Endodermal cell (in vitro differentiated cells): Measurements from ENCODE around the gene SPRING1. TPM values are rescaled to one million over a fixed set of nuclear protein-coding genes. Genes with fewer than 3 reads are reported as not detected.

ENCODE experiments used
- DNase-seq: peaks from one replicate; pipeline ENCODE4 v3.0.0-alpha.2; 2017
- H3K27ac ChIP-seq: 2 replicates; pipeline ENCODE4 v1.5.1; 2013; ENCODE audit warnings: mild to moderate bottlenecking, low read depth, low read length, moderate library complexity
- H3K27me3 ChIP-seq: 2 replicates; pipeline ENCODE4 v1.6.1; 2013; ENCODE audit warnings: mild to moderate bottlenecking, low read length, moderate library complexity; ENCODE audit not compliant: insufficient read depth, control insufficient read depth, poor library complexity, severe bottlenecking
- H3K36me3 ChIP-seq: 2 replicates; pipeline ENCODE4 v1.7.0; 2013; ENCODE audit warnings: mild to moderate bottlenecking, low read length, moderate library complexity; ENCODE audit not compliant: control insufficient read depth, insufficient read depth
- H3K4me1 ChIP-seq: one replicate; pipeline ENCODE4 v1.7.0; 2013; ENCODE audit warnings: low read length; ENCODE audit not compliant: control insufficient read depth, insufficient read depth
- H3K4me3 ChIP-seq: 2 replicates; pipeline ENCODE4 v1.5.1; 2013; ENCODE audit warnings: mild to moderate bottlenecking, low read length, moderate library complexity
- H3K9ac ChIP-seq: 2 replicates; pipeline ENCODE4 v1.6.1; 2013; ENCODE audit warnings: mild to moderate bottlenecking, low read length, moderate library complexity; ENCODE audit not compliant: poor library complexity, severe bottlenecking; ENCODE audit errors: extremely low read depth
- H3K9me3 ChIP-seq: 2 replicates; pipeline ENCODE4 v1.6.1; 2013; ENCODE audit warnings: mild to moderate bottlenecking, low read length, moderate library complexity; ENCODE audit not compliant: control insufficient read depth
- H3K27ac Mint-ChIP-seq: 2 replicates; pipeline ENCODE4 v1.8.0; 2020; ENCODE audit warnings: mixed read lengths
- H3K27me3 Mint-ChIP-seq: 2 replicates; pipeline ENCODE4 v1.8.0; 2021; ENCODE audit warnings: mild to moderate bottlenecking, mixed read lengths; ENCODE audit not compliant: insufficient read depth
- H3K36me3 Mint-ChIP-seq: 2 replicates; pipeline ENCODE4 v1.8.0; 2020; ENCODE audit warnings: low read depth, mixed read lengths
- H3K4me1 Mint-ChIP-seq: 2 replicates; pipeline ENCODE4 v1.8.0; 2020; ENCODE audit warnings: mixed read lengths
- H3K4me3 Mint-ChIP-seq: 2 replicates; pipeline ENCODE4 v1.8.0; 2020; ENCODE audit warnings: mild to moderate bottlenecking, moderate library complexity, mixed read lengths
- H3K9me3 Mint-ChIP-seq: 2 replicates; pipeline ENCODE4 v1.8.0; 2020; ENCODE audit warnings: mild to moderate bottlenecking, mixed read lengths
- CTCF ChIP-seq: fragments of 200-600 bp; sonication (generic); conservative IDR thresholded peaks from 2 replicates; pipeline ENCODE4 v1.5.0; 2021; ENCODE audit warnings: antibody characterized with exemption, mild to moderate bottlenecking
- WGBS, 2 experiments: methylation state at CpG; one replicate each; pipeline versions ENCODE4 v1.1.5 to v1.1.7; 2013; ENCODE audit warnings: missing lambda C conversion rate in 2 of 2, mixed read lengths in 1 of 2; ENCODE audit not compliant: insufficient coverage in 1 of 2, insufficient read length in 1 of 2; 5-methylcytosine and 5-hydroxymethylcytosine counted together
- total RNA-seq, 2 donors: library from RNA; stranded (reverse); fragmentation: NEBNext Ultra II Directional in 1 of 2; extraction: Animal tissue kit (Norgen Biotek cat#: 25700) in 1 of 2; gene quantifications; 2 replicates in 1 of 2; 3 replicates in 1 of 2; pipeline ENCODE4 v1.2.1, GENCODE V29; 2021

Gene SPRING1
- total RNA-seq, 2 donors from 2014 or later: 81.7 to 108 TPM

DNA sequence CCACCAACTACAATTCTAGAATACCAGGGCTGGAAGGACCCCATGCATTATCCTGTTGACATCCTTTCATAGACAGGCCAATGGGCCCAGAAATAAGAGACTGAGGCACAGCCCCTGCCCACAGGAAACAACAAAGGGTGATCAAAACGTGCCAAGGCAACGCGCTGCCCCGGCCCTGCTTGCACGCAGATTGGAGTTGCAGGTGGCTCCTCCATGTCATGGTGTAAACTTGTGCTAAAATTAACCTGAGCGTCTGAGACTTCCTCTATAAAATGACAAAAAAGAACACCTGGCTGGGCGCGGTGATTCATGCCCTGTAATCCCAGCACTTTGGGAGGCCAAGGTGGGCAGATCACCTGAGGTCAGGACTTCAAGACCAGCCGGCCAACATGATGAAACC lies 30.1 kb downstream of the SPRING1 start:
- Histone ChIP-seq H3K9ac (no peak overlapping the region), H3K27me3 (peaks cover 11% of the 10 kb centered on the region), H3K4me3 (no peak overlapping the region), H3K36me3 (peaks cover 9% of the 10 kb centered on the region), H3K4me1 (no peaks in the 10 kb centered on the region), H3K27ac (no peak overlapping the region), H3K9me3 (no peaks in the 10 kb centered on the region)
- WGBS, 2 experiments: 88 to 92% methylated on average over 9 of the region's 9 CpGs
- Mint-ChIP-seq H3K27ac (no peak overlapping the region), H3K27me3 (peaks cover 6% of the 10 kb centered on the region), H3K36me3 (peaks cover 9% of the 10 kb centered on the region), H3K9me3 (no peaks in the 10 kb centered on the region), H3K4me3 (no peak overlapping the region), H3K4me1 (peaks cover 4% of the 10 kb centered on the region)
- no peak for TF ChIP-seq CTCF
- no peak for DNase-seq

DNA sequence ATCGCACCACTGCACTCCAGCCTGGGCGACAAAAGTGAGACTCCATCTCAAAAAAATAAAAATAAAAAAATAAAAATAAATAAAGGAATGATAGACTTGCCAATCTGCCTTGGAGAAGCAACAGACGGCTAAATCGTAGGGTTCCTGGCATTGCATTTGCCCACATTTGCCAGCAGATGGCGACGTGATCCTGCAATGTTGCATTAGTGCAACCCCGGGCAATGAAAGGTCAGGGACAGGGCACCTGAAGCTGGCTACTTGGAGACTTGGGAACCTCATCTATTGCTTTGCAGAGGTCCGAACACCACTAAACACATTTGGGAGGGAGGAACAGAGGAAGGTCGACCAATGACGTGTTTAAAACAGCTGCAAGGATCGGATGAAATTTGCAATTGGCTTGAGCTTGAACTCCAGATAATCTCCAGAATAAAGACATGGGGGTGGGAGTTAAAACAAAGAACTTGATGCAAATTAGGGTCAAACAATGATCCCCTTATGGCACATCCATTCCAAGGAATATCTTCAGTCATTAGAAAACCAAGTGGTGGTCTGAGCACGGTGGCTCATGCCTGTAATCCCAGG lies 34.6 kb downstream of the SPRING1 start:
- peaks cover 3% of the 10 kb centered on the region for H3K9me3 Mint-ChIP-seq
- 12 to 23% methylated on average over 9 to 11 of the region's 12 CpGs for WGBS, 2 experiments
- no peaks in the 10 kb centered on the region for H3K27me3 ChIP-seq
- no peaks in the 10 kb centered on the region for H3K36me3 Mint-ChIP-seq
- H3K4me3 Mint-ChIP-seq: no peak overlapping the region
- H3K9me3 ChIP-seq: peaks cover 5% of the 10 kb centered on the region
- no peaks in the 10 kb centered on the region for H3K27me3 Mint-ChIP-seq
- no peak overlapping the region for H3K9ac ChIP-seq
- H3K4me1 ChIP-seq: peaks cover 5% of the 10 kb centered on the region
- peak; percentile 98 for TF ChIP-seq CTCF
- peaks cover 15% of the 10 kb centered on the region for H3K4me1 Mint-ChIP-seq
- no peak overlapping the region for H3K27ac Mint-ChIP-seq
- no peak overlapping the region for H3K4me3 ChIP-seq
- no peaks in the 10 kb centered on the region for H3K36me3 ChIP-seq
- DNase-seq: peak; percentile 96
- no peak overlapping the region for H3K27ac ChIP-seq

DNA sequence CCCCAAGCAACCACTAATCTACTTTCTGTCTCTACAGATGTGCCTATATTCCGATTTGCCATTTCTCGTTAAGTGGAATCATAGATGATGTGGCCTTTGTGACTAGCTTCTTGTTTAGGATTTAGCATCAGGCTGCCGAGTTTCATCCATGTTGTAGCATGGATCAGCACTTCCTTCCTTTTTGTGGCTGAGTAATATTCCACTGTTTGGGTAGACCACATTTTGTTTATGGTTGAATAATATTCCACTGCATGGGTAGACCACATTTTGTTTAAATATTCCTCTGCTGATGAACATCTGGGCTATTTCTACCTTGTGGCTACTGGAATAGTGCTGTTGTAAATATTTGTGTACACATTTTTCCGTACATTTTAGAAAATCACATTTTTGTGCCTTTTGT lies 36.4 kb downstream of the SPRING1 start:
- Histone ChIP-seq H3K36me3 (no peaks in the 10 kb centered on the region), H3K9ac (no peak overlapping the region), H3K4me1 (peaks cover 8% of the 10 kb centered on the region), H3K9me3 (peaks cover 5% of the 10 kb centered on the region), H3K27ac (no peak overlapping the region), H3K27me3 (no peaks in the 10 kb centered on the region), H3K4me3 (no peak overlapping the region)
- no peaks in the 10 kb centered on the region for H3K27me3 Mint-ChIP-seq
- no peak for DNase-seq
- no peak for TF ChIP-seq CTCF
- no peaks in the 10 kb centered on the region for H3K36me3 Mint-ChIP-seq
- peaks cover 3% of the 10 kb centered on the region for H3K9me3 Mint-ChIP-seq
- peaks cover 23% of the 10 kb centered on the region for H3K4me1 Mint-ChIP-seq
- no peak overlapping the region for H3K27ac Mint-ChIP-seq
- no peak overlapping the region for H3K4me3 Mint-ChIP-seq
- WGBS, 2 experiments: 94 to 99% methylated on average over 3 to 4 of the region's 4 CpGs
